ENCODE measurements around the gene NT5DC3. TPM values are rescaled to one million over a fixed set of nuclear protein-coding genes. Genes with fewer than 3 reads are reported as not detected.

NT5DC3 gene
- total RNA-seq (2014; rRNA removed; shearing (Covaris generic); ENCODE audit: low replicate concordance) = 10.9 and 11.8 TPM in 2 replicates

- peak; percentile 81 for DNase-seq
- Histone ChIP-seq H3K36me3 (peaks cover 6% of the 10 kb centered on the region; the same call in 1 of the 2 replicates), H3K9me3 (no peaks in the 10 kb centered on the region), H3K27me3 (no peaks in the 10 kb centered on the region), H3K4me3 (peak within 1 kb of the TSS; percentile 93)
These were observed at the start of gene NT5DC3 for GRCh38 chr12:103840876-103841689. NT5DC3 (minus strand) TSS chr12:103841234; CDS start chr12:103841156, 78 bp downstream.

- no peaks in the 10 kb centered on the region for H3K9me3 ChIP-seq
- no peak for DNase-seq
- H3K36me3 ChIP-seq = no peaks in the 10 kb centered on the region
- no peaks in the 10 kb centered on the region for H3K27me3 ChIP-seq
- H3K4me3 ChIP-seq = no peak overlapping the region
These were observed 46.7 kb upstream of the NT5DC3 start for GRCh38 chr12:103887738-103888137.

- H3K9me3 ChIP-seq = no peaks in the 10 kb centered on the region
- no peak overlapping the region for H3K4me3 ChIP-seq
- DNase-seq = no peak
- H3K36me3 ChIP-seq = no peaks in the 10 kb centered on the region
- no peaks in the 10 kb centered on the region for H3K27me3 ChIP-seq
These were observed 45.3 kb upstream of the NT5DC3 start for GRCh38 chr12:103886195-103886797.

- H3K4me3 ChIP-seq = no peak overlapping the region
- no peak for DNase-seq
- no peaks in the 10 kb centered on the region for H3K9me3 ChIP-seq
- H3K27me3 ChIP-seq = no peaks in the 10 kb centered on the region
- no peaks in the 10 kb centered on the region for H3K36me3 ChIP-seq
These were observed 43.3 kb upstream of the NT5DC3 start for GRCh38 chr12:103884316-103884715.

- no peaks in the 10 kb centered on the region for H3K36me3 ChIP-seq
- no peak for DNase-seq
These were observed 42.9 kb upstream of the NT5DC3 start for GRCh38 chr12:103883908-103884307.

GRCh38 chr12:103882861-103883596 is 42.0 kb upstream of the NT5DC3 start:
- Histone ChIP-seq H3K4me3 (no peak overlapping the region), H3K36me3 (no peaks in the 10 kb centered on the region), H3K27me3 (no peaks in the 10 kb centered on the region), H3K9me3 (no peaks in the 10 kb centered on the region)
- DNase-seq = no peak

More at GRCh38 chr12:103883908-103884307, 42.9 kb upstream of the NT5DC3 start:
- no peaks in the 10 kb centered on the region for H3K27me3 ChIP-seq
- H3K9me3 ChIP-seq = no peaks in the 10 kb centered on the region
- no peak overlapping the region for H3K4me3 ChIP-seq

- no peak for DNase-seq
- no peaks in the 10 kb centered on the region for H3K36me3 ChIP-seq
- no peaks in the 10 kb centered on the region for H3K27me3 ChIP-seq
- no peaks in the 10 kb centered on the region for H3K9me3 ChIP-seq
- no peak overlapping the region for H3K4me3 ChIP-seq
These were observed 40.2 kb upstream of the NT5DC3 start for GRCh38 chr12:103881261-103881660.

- H3K27me3 ChIP-seq = no peaks in the 10 kb centered on the region
- no peak for DNase-seq
- H3K4me3 ChIP-seq = no peak overlapping the region
- no peaks in the 10 kb centered on the region for H3K36me3 ChIP-seq
- H3K9me3 ChIP-seq = no peaks in the 10 kb centered on the region
These were observed 39.5 kb upstream of the NT5DC3 start for GRCh38 chr12:103880299-103881142.

- no peak for DNase-seq
- no peaks in the 10 kb centered on the region for H3K9me3 ChIP-seq
- H3K27me3 ChIP-seq = no peaks in the 10 kb centered on the region
- no peaks in the 10 kb centered on the region for H3K36me3 ChIP-seq
- no peak overlapping the region for H3K4me3 ChIP-seq
These were observed 38.8 kb upstream of the NT5DC3 start for GRCh38 chr12:103879878-103880277.

- 0 out of 2 replicates have a peak, but pooled peaks cover 2% of the 10 kb centered on the region for H3K27me3 ChIP-seq
- no peak overlapping the region for H3K4me3 ChIP-seq
- no peaks in the 10 kb centered on the region for H3K9me3 ChIP-seq
- no peak for DNase-seq
- no peaks in the 10 kb centered on the region for H3K36me3 ChIP-seq
These were observed 38.1 kb upstream of the NT5DC3 start for GRCh38 chr12:103879048-103879692.

- H3K27me3 ChIP-seq = 0 out of 2 replicates have a peak, but pooled peaks cover 2% of the 10 kb centered on the region
- no peak overlapping the region for H3K4me3 ChIP-seq
- no peaks in the 10 kb centered on the region for H3K36me3 ChIP-seq
- H3K9me3 ChIP-seq = no peaks in the 10 kb centered on the region
- peak; percentile 52 for DNase-seq
These were observed 37.0 kb upstream of the NT5DC3 start for GRCh38 chr12:103877934-103878510.

GRCh38 chr12:103877288-103877687 is 36.3 kb upstream of the NT5DC3 start:
- Histone ChIP-seq H3K9me3 (no peaks in the 10 kb centered on the region), H3K36me3 (no peaks in the 10 kb centered on the region), H3K4me3 (no peak overlapping the region), H3K27me3 (0 out of 2 replicates have a peak, but pooled peaks cover 2% of the 10 kb centered on the region)
- no peak for DNase-seq

- Histone ChIP-seq H3K27me3 (0 out of 2 replicates have a peak, but pooled peaks cover 2% of the 10 kb centered on the region), H3K36me3 (no peaks in the 10 kb centered on the region), H3K9me3 (no peaks in the 10 kb centered on the region), H3K4me3 (no peak overlapping the region)
- no peak for DNase-seq
These were observed 34.6 kb upstream of the NT5DC3 start for GRCh38 chr12:103875666-103876065.

GRCh38 chr12:103868215-103868614 is 27.2 kb upstream of the NT5DC3 start:
- no peaks in the 10 kb centered on the region for H3K36me3 ChIP-seq
- no peak for DNase-seq
- no peaks in the 10 kb centered on the region for H3K9me3 ChIP-seq
- H3K4me3 ChIP-seq = no peak overlapping the region
- no peaks in the 10 kb centered on the region for H3K27me3 ChIP-seq

GRCh38 chr12:103865151-103865730 is 24.2 kb upstream of the NT5DC3 start:
- peak; percentile 79 for DNase-seq
- Histone ChIP-seq H3K27me3 (no peaks in the 10 kb centered on the region), H3K4me3 (no peak overlapping the region), H3K36me3 (no peaks in the 10 kb centered on the region), H3K9me3 (no peaks in the 10 kb centered on the region)

All from MG63 (cell line).